ENCODE data around the gene TRIM59.

GRCh38 chr3:160413613-160414248 is 35.9 kb downstream of the TRIM59 start:
- TF ChIP-seq CTCF (IDR thresholded peaks at IDR 0.05), result peak; percentile 90
- TF ChIP-seq GABPA (IDR thresholded peaks at IDR 0.05; ENCODE audit: low read depth), result no peak
- no peak for TF ChIP-seq IRF3 (IDR thresholded peaks at IDR 0.05; ENCODE audit: low read depth, low read length)
- TF ChIP-seq GATA2 (CRISPR knock-in tag; IDR thresholded peaks at IDR 0.05), result no peak
- TF ChIP-seq MAX (IDR thresholded peaks at IDR 0.05; ENCODE audit: low read depth), result no peak
- no peak for TF ChIP-seq EZH2phosphoT487 (IDR thresholded peaks at IDR 0.05; ENCODE audit: borderline replicate concordance, low read depth)
